Measurements from ENCODE around the gene CT55. TPM values are rescaled to one million over a fixed set of nuclear protein-coding genes. Genes with fewer than 3 reads are reported as not detected.
"Not testable (repeated sequence)": the region's sequence is repeated elsewhere in the genome, so short reads cannot be mapped to it uniquely, and the experiment has no call there.

The CT55 gene
- total RNA-seq, 1 experiment from 2014 or later = not detected

DNA sequence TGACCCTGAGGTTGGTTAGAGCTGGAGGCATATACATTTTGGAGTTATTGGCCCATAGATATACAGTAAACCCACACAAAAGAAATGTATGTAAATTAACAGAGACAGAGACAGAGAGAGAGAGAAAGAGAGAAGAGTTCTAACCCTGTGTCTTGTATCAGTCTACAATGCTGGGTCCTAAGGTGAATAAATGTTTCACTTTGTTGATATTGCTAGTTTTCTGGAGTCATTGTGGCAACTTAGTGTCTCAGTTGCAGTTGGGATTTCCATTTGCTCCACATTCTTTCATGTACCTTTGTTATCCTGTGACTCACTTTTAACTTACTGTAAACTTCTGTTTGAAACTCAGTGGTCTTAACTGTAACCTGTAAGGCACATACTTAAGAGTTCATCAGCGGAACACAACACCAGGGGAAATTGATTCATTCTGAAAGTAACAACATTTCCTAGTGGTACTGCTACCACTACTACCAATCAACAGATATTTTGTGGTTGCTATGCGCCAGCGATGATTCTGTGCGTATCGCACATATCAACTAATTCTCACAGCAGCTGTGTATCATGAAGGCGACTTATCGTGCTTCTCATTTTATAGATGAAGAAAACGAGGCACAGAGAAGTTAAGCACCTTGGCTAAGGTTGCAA, 42.1 kb upstream of the CT55 start:
- CTCF ChIA-PET = no interaction called here
- Histone ChIP-seq H2AFZ (ENCODE audit: low read depth, low read length, poor library complexity, severe bottlenecking) (no peak overlapping the region), H3K9me2 (ENCODE audit: insufficient read depth) (no peaks in the 10 kb centered on the region), H3K36me3 (ENCODE audit: control insufficient read depth in 1 of 2, insufficient read depth in 2 of 2, low read length in 2 of 2) (no peaks in the 10 kb centered on the region), H3K27me3 (ENCODE audit: insufficient read depth, low read length) (no peaks in the 10 kb centered on the region), H3K9me3 (ENCODE audit: control insufficient read depth in 1 of 2, insufficient read depth in 1 of 2, low read depth in 1 of 2, low read length in 2 of 2) (no peaks in the 10 kb centered on the region), H3K79me2 (ENCODE audit: insufficient read depth, low read length) (no peaks in the 10 kb centered on the region), H3K4me3 (replicated peaks in 1 of 2; ENCODE audit: low read depth in 1 of 2, low read length in 2 of 2) (no peak overlapping the region), H3K27ac (ENCODE audit: low read depth, low read length) (no peak overlapping the region), H3K4me1 (ENCODE audit: control insufficient read depth in 1 of 2, insufficient read depth in 2 of 2, low read length in 2 of 2) (no peaks in the 10 kb centered on the region), H3K9ac (ENCODE audit: low read length) (no peak overlapping the region), H3K4me2 (ENCODE audit: low read length) (no peak overlapping the region), H4K20me1 (ENCODE audit: insufficient read depth) (no peaks in the 10 kb centered on the region)
- POLR2A ChIA-PET = no interaction called here
- DNase-seq (ENCODE audit: low read depth, low spot score) (no peak), ATAC-seq (no peak)
- intact Hi-C loops (cut with micrococcal nuclease) = no loop called here
- RAD21 ChIA-PET (ENCODE audit: low non-redundant PET in 1 of 2, low total read pairs in 2 of 2, uncharacterized antibody in 2 of 2, unreplicated experiment in 2 of 2) = no interaction called here
- TF ChIP-seq ATF3 (IDR thresholded peaks at IDR 0.05) (no peak), FOSL1 (IDR thresholded peaks at IDR 0.05; ENCODE audit: low read depth) (no peak)
- no TSS peak for BruUV-seq (replicated peaks)

- H3K9me3 ChIP-seq (ENCODE audit: control insufficient read depth in 1 of 2, insufficient read depth in 1 of 2, low read depth in 1 of 2, low read length in 2 of 2); intact Hi-C loops (cut with micrococcal nuclease); CTCF ChIA-PET; RAD21 ChIA-PET (ENCODE audit: low non-redundant PET in 1 of 2, low total read pairs in 2 of 2, uncharacterized antibody in 2 of 2, unreplicated experiment in 2 of 2); H4K20me1 ChIP-seq (ENCODE audit: insufficient read depth); H3K4me2 ChIP-seq (ENCODE audit: low read length); H2AFZ ChIP-seq (ENCODE audit: low read depth, low read length, poor library complexity, severe bottlenecking); H3K9ac ChIP-seq (ENCODE audit: low read length); POLR2A ChIA-PET; H3K4me1 ChIP-seq (ENCODE audit: control insufficient read depth in 1 of 2, insufficient read depth in 2 of 2, low read length in 2 of 2); DNase-seq (ENCODE audit: low read depth, low spot score); BruUV-seq (replicated peaks); ATAC-seq; H3K4me3 ChIP-seq (replicated peaks in 1 of 2; ENCODE audit: low read depth in 1 of 2, low read length in 2 of 2); H3K27ac ChIP-seq (ENCODE audit: low read depth, low read length); H3K27me3 ChIP-seq (ENCODE audit: insufficient read depth, low read length); H3K79me2 ChIP-seq (ENCODE audit: insufficient read depth, low read length); H3K36me3 ChIP-seq (ENCODE audit: control insufficient read depth in 1 of 2, insufficient read depth in 2 of 2, low read length in 2 of 2); H3K9me2 ChIP-seq (ENCODE audit: insufficient read depth): not testable (repeated sequence)
- TF ChIP-seq, protein P1, sequence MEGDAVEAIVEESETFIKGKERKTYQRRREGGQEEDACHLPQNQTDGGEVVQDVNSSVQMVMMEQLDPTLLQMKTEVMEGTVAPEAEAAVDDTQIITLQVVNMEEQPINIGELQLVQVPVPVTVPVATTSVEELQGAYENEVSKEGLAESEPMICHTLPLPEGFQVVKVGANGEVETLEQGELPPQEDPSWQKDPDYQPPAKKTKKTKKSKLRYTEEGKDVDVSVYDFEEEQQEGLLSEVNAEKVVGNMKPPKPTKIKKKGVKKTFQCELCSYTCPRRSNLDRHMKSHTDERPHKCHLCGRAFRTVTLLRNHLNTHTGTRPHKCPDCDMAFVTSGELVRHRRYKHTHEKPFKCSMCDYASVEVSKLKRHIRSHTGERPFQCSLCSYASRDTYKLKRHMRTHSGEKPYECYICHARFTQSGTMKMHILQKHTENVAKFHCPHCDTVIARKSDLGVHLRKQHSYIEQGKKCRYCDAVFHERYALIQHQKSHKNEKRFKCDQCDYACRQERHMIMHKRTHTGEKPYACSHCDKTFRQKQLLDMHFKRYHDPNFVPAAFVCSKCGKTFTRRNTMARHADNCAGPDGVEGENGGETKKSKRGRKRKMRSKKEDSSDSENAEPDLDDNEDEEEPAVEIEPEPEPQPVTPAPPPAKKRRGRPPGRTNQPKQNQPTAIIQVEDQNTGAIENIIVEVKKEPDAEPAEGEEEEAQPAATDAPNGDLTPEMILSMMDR (IDR thresholded peaks at IDR 0.05 in 2 of 3, conservative IDR thresholded peaks at IDR 0.05 in 1 of 3; ENCODE audit: borderline replicate concordance in 1 of 3, insufficient read depth in 1 of 3, low read depth in 2 of 3, low read length in 2 of 3) = peak; percentile 20 to 29 (median 24); a peak in 2 of 6 replicates
- TF ChIP-seq RAD21 (IDR thresholded peaks at IDR 0.05; ENCODE audit: low read depth) = peak; percentile 45
These were observed 35.2 kb upstream of the CT55 start for GRCh38 chrX:135206427-135206826.
